SK-N-SH (cell line): ENCODE data around the gene GPR18.

Experiments
- POLR2AphosphoS5 ChIP-seq: IDR thresholded peaks from 2 replicates; pipeline ENCODE4 v1.6.1; 2012; ENCODE audit warnings: low read depth, low read length
- RFX5 ChIP-seq: IDR thresholded peaks from 2 replicates; pipeline ENCODE4 v1.6.1; 2012; ENCODE audit warnings: mild to moderate bottlenecking, improper control_type of control experiment, low read length
- TF ChIP-seq, protein P1 (sequence below): IDR thresholded peaks from 2 replicates; pipeline ENCODE4 v1.4.0; 2012; ENCODE audit warnings: low read depth, borderline replicate concordance

DNA sequence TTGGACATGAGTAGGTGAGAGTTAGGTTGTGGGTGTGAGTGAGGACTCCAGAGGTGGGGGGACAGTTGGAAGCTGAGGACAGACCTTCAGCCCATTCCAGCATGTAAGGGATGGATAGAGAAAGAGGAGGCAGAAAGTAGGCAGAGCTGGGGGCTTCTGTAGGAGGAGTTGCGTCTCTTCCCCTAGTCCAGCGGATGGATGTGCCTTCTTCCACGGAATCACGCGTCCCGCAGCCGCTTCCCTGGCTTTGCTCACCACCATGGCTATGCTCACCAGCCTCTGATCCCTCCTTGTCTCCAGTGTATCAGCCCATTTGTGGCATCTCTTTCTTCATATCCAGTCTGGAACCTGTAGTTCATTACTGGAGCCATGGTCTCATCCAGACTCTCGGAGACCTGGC lies 52.0 kb downstream of the GPR18 start:
- TF ChIP-seq POLR2AphosphoS5, result no peak
- no peak for TF ChIP-seq RFX5
- TF ChIP-seq, protein P1, sequence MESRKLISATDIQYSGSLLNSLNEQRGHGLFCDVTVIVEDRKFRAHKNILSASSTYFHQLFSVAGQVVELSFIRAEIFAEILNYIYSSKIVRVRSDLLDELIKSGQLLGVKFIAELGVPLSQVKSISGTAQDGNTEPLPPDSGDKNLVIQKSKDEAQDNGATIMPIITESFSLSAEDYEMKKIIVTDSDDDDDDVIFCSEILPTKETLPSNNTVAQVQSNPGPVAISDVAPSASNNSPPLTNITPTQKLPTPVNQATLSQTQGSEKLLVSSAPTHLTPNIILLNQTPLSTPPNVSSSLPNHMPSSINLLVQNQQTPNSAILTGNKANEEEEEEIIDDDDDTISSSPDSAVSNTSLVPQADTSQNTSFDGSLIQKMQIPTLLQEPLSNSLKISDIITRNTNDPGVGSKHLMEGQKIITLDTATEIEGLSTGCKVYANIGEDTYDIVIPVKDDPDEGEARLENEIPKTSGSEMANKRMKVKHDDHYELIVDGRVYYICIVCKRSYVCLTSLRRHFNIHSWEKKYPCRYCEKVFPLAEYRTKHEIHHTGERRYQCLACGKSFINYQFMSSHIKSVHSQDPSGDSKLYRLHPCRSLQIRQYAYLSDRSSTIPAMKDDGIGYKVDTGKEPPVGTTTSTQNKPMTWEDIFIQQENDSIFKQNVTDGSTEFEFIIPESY, result no peak
